HG02642 (cell line): ENCODE data around the gene RAB40C.

Source experiments
- ATAC-seq: cut with Tn5 transposase; IDR thresholded peaks from one replicate; pipeline ENCODE4 v1.9.1; 2021; ENCODE audit warnings: mild to moderate bottlenecking; ENCODE audit not compliant: unreplicated experiment, poor library complexity

Gene RAB40C

DNA sequence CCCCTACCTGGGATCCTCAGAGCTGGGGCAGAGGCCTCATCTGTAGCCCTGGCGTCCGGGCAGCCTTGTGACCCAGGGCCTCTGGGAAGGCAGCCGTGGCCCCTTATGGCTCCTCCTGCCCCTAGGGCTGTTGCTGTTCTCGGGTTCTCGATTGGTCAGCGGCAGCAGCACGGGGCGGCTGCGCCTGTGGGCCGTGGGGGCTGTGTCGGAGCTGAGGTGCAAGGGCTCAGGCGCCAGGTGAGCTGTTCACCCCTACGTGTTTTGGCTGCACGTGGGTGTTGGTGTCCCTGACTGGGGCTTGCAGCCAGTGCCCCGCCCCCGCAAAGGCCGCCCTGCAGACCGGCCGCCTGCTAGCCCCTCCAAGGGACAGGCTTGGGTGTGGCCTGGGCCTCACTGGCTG lies 72.2 kb downstream of the RAB40C start:
- no peak for ATAC-seq

DNA sequence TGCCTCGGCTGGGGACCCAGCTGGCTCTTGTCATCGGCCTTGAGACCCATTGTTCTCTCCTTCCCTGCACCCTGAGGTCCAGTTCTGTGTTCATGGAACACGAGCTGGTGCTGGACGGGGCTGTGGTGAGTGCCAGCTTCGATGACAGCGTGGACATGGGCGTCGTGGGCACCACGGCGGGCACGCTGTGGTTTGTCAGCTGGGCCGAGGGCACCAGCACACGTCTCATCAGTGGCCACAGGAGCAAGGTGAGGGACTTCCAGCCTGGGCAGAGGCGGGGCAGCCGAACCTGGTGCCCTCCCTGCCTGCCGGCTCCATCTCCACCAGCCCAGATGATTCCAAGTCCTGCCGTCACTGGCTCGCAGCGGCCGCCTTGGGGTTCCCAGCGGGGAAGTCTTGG lies 72.7 kb downstream of the RAB40C start:
- ATAC-seq, result no peak

DNA sequence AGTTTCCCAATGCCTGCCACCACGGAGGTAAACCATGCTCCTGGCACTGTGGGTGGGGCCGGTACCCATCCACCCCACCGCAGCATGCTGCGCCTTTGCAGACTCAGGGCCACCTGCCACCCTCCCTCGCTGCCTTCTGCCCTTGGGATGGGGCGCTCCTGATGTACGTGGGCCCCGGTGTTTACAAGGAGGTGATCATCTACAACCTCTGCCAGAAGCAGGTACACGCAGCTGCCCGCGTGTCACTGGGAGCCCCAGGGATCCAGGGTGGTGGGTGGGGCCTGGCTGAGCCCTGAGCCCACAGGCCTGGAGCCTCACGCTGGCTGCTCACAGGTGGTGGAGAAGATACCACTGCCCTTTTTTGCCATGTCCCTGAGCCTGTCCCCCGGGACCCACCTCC lies 76.7 kb downstream of the RAB40C start:
- no peak for ATAC-seq

DNA sequence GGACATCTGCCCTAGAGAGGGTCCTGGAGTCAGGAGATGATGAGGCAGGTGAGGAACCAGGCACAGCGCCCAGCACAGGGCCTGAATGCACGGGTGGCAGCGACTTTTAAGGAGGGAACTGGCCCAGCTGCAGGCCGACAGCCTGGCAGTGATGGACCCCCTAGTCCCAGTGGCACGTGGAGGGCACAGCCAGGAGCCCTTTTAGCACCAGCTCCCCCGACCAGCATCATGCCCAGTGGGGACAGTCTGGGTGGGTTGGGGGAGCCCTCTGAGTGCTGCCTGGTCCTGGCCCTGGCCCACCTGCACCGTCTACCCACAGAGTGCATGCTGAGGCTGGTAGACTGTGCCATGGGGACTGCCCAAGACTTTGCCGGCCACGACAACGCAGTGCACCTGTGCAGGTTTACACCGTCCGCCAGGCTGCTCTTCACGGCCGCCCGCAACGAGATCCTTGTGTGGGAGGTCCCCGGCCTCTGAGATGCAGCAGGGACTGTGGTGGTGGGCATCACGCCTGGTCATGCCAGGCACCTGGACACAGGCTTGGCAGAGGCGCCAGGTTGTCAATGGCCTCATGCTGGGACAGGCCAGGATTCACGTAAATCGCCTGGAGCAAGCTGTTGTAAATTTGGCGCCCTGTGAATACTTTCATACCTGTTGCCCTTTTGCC lies 77.4 kb downstream of the RAB40C start:
- ATAC-seq, result no peak

DNA sequence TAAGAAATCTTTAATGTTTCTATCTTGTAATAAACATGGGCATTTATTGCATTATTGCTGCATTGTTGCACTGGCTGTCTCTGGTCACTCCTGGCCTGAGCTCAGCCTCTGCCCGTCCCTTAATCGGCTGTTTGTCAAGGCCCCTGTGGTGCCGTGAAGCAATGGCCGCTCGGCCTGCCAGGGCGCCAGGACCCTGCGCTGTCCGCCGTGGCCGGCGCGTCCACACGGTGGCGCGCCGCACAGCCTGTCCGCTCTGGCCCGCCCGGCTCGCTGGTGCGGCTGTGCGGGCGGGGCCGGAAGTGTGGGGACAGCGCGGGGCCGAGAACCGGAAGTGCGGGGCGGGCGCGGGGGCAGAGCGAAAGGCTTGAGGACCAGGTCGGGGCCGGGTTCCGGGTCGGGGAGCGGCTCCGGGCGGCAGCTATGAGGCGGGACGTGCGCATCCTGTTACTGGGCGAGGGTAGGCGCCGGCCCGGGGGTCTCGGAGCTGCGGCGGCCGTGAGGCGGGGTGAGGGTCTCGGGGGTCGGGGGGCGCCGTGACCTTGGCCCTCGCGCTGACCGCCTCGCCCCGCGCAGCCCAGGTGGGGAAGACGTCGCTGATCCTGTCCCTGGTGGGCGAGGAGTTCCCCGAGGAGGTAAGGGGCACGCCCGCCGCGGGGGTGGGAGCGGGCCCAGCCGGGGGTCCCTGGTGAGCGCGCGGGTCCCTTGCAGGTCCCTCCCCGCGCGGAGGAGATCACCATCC lies 78.1 kb downstream of the RAB40C start, which contains the start of gene RHOT2:
Gene RHOT2 (plus strand): TSS at position 353 of the 739 bp plus-strand sequence. CDS start 68 bp downstream, at position 421.
- peak; percentile 81 for ATAC-seq

DNA sequence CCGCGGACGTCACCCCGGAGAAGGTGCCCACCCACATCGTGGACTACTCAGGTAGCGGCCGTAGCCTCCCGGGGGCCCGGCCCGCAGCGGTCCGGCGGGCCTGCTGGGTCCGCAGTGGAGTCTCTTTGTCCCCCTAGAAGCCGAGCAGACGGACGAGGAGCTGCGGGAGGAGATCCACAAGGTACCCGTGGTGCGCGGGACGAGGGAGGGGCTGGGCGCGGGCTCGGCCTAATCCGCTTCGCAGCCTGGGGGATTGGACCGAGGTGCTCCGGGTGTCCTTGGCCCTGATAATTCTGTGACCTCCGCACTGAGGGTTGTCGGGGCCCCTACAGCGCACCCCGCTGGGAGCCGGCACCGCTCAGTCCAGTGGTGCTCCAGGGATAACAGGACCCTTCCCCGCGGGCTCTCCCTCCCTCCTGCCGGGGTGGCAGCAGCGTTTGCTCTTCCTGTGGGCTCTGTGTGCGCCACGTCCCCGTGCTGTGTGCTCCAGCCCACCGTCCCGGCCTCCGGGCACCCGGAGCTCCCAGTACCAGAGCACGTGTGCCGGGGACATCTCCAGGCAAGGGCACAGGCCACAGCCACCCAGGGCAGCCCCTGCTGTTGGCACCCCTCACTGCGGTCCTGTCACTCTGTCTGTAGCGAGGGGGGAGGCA lies 78.8 kb downstream of the RAB40C start:
- ATAC-seq, result peak; percentile 8

DNA sequence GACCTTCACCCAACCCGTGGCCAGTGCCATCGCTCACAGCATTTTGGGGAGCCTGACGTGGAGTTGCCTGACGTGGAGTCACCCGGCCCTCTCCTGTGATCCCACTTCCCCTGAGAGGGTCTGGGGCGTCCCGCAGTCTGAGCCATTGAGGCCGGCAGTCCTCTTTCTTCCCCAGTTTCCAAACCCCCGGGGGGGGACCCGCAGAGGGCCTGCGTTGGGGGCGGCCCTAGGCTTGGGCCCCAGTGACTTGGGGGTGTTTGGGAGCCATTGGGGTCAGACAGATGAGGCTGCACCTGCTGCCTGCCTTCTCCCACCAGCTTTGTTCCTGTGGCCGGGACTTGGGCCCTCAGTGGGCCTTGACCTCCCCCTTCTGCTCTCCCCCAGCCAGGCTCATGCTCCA lies 79.8 kb downstream of the RAB40C start:
- ATAC-seq, result no peak

DNA sequence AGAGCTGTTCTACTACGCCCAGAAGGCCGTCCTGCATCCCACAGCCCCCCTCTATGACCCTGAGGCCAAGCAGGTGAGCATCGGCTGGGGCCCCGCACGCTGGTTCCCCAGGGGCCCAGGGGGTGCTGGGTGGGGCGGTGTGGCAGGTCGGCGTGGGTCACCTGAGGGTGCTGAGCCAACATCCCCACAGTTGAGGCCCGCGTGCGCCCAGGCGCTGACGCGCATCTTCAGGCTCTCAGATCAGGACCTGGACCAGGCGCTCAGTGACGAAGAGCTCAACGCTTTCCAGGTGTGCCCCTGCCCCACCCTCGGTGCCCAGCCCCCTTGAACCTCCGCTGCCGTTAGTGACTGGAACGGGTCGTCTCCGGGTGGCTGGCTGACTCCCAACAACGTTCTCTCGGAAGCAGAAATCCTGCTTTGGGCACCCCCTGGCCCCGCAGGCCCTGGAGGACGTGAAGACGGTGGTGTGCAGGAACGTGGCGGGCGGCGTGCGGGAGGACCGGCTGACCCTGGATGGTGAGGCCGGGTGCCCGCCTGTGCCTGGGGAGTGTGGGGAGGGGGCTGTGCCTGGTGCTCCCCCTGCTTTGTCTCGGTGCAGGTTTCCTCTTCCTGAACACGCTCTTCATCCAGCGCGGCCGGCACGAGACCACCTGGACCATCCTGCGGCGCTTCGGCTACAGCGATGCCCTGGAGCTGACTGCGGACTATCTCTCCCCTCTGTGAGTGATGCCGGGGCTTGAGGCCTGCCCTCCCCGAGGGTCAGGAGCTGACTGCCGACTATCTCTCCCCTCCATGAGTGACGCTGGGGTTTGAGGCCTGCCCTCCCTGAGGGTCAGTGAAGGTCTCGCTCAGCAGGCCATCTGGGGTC lies 80.9 kb downstream of the RAB40C start:
- ATAC-seq, result no peak

DNA sequence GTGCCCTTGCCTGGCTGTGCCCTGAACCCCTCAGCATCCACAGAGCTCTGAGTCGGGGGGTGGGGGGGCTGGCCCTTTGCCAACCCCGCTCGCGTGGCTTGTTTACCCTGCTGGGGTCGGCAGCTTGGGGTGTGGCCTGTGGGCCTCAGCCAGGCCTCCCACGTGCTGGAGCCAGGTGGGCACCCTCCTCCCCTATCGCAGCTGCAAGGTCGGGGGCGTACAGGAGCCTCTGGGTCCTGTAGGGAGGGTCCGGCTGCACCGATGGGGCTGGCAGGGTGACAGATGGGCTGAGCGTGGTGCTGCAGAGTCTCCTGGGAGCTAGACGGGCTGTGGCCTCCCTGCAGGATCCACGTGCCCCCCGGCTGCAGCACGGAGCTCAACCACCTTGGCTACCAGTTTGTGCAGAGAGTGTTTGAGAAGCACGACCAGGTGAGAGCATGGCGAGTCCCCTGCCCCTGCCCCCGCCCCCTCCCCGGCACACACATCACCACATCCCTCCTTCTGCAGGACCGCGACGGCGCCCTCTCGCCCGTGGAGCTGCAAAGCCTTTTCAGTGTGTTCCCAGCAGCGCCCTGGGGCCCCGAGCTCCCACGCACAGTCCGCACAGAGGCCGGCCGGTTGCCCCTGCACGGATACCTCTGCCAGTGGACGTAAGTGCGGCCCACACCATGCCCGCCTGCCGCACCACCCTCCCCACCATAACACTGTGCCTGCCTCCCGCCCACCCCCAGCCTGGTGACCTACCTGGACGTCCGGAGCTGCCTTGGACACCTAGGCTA lies 81.7 kb downstream of the RAB40C start:
- ATAC-seq, result no peak

DNA sequence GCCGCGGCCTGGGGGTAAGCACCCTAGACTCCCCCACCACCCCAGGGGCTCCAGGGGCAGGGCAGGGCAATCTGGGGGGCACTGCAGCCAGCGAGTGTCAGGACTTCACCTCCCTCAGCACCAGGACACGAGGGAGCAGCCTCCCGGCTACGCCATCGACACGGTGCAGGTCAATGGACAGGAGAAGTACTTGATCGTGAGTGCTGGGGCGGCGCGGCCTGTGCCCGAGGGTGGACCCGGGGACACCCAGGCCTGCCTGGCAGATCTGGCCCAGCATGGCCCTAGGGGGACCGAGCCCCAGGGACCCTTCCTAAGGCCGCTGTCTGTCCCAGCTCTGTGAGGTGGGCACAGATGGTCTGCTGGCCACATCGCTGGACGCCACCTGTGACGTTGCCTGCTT lies 82.5 kb downstream of the RAB40C start:
- no peak for ATAC-seq

DNA sequence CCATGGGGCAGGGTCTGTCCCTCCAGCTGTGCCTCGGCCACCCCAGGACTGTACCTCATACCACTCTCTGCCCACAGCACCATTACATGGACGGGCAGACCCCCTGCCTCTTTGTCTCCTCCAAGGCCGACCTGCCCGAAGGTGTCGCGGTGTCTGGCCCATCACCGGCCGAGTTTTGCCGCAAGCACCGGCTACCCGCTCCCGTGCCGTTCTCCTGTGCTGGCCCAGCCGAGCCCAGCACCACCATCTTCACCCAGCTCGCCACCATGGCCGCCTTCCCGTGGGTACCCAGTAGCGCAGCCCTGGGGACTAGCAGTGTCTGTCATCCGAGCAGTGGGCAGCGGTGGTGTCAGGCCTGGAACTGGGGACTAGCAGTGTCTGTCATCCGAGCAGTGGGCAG lies 83.0 kb downstream of the RAB40C start:
- no peak for ATAC-seq

DNA sequence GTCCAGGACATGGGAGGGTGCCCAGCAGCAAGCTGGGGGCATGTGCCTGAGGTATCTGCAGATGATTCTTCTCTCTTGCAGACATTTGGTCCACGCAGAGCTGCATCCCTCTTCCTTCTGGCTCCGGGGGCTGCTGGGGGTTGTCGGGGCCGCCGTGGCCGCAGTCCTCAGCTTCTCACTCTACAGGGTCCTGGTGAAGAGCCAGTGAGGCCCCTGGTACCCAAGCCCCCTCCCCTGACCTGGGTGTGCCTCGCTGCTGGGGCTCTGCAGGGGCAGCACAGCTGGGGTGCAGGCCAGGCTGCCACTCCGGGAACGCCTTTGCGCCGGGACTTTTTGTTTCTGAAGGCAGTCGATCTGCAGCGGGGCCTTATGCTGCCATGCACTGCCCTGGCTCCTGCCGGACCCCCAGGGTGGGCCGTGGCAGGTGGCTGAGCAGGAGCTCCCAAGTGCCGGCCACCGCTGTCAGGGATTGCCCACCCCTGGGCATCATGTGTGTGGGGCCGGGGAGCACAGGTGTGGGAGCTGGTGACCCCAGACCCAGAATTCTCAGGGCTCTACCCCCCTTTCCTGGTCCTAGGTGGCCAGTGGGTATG lies 83.6 kb downstream of the RAB40C start:
- ATAC-seq, result no peak

DNA sequence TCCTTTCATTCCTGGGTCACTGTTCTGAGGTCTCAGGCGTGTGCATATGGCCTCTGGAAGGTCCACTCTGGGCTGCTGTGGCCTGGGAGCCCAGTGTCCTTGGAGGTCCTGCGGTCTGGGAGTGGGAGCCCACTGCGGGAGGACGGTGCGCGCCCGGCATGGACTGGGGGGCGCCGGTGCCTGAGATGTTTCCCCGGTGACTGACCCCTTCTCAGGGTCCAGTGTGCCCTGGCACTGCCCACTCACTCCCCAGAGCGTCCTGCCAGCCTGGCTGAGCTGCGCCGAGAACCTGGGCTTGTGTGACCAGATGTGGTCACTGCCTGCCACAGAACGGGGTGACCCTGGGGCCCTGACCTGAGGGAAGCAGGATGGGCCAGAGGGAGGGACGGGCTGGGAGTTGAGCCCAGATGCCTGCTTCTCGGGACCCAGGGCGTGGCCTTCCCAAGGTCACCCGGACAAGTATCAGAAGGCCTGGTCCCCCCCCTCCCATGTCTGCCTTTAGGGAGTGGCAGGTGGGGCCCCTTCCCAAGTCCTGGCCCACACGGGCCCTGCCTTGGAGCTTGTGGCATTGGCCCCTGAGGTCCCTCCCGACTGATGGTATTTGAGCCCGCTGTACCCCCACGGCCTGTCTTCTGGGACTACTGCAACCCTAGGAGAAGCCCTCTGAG lies 84.5 kb downstream of the RAB40C start:
- ATAC-seq, result no peak

DNA sequence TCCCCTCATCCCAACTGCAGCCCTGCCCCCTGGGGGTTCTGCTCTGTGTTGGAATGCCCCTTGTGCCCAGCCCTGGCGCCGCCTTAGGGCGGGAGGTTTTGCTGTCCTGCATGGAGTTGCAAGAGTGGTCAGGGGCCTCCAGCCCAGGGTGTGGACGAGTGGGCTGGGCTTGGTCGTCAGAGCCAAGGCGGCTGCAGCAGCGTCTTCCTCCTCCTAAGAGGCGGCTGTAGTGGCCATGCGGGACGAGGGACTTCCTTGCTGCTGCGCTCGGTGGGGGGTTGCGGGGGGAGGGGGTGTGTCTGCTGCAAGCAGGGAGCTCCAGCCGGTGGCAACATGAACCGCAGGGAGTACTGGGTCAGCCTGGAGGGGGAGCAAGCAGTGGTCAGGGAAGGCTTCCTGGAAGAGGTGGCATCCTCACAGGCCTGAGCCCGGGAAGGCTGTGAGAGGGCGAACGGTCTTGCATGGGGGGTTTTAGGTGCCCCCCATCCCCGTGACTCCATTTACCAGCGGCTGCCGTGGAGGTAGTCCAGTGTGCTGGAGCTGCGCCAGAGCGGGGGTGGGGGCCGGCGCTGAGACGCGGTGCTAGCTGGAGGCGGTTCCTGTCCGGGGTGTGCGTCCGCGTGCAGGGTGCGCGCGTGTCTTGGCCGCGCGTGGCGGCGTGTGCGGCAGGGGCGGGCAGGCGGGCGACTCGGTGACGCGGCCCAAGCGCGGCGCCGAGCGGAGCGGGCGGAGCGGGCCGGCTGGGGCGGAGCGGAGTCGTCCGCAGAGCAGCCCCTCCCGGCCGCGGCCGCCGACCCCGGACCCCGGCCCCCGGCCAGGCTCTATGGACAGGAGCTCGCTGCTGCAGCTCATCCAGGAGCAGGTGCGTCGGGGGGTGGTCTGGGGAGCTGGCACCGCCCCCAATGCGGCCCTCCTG lies 85.4 kb downstream of the RAB40C start, which contains the start of gene RHBDL1:
Gene RHBDL1 (plus strand): TSS at position 704 of the 916 bp plus-strand sequence. CDS start 120 bp downstream, at position 824.
- ATAC-seq, result no peak

DNA sequence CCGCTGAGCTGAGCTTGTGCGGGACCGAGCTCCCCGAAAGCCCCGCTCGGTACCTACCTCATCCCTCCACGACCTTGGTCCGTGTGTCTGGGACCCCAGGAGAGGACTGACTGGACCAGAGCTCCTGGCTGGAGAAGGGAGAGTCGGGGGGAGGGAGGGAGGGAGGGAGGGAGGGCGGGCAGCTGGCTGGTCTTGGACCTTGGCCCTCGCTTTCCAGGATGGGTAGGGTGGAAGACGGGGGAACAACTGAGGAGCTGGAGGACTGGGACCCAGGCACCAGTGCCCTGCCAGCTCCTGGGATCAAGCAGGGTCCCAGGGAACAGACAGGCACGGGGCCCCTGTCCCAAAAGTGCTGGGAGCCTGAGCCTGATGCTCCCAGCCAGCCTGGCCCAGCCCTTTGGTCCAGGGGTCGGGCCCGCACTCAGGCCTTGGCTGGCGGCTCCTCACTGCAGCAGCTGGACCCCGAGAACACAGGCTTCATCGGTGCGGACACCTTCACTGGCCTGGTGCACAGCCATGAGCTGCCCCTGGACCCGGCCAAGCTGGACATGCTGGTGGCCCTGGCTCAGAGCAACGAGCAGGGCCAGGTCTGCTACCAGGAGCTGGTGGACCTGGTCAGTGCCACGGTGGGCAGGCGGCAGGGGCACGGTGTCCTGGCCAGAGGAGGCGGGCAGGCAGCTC lies 86.2 kb downstream of the RAB40C start:
- no peak for ATAC-seq

DNA sequence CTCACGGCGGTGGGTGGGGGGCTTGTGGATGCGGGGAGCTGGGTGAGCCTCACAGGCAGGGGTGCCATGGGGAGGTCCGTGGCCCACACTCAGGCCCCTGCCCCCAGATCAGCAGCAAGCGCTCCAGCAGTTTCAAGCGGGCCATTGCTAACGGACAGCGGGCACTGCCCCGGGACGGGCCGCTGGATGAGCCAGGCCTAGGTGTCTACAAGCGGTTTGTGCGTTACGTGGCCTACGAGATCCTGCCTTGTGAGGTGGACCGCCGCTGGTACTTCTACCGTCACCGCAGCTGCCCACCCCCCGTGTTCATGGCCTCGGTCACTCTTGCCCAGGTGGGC lies 86.7 kb downstream of the RAB40C start:
- ATAC-seq, result no peak

DNA sequence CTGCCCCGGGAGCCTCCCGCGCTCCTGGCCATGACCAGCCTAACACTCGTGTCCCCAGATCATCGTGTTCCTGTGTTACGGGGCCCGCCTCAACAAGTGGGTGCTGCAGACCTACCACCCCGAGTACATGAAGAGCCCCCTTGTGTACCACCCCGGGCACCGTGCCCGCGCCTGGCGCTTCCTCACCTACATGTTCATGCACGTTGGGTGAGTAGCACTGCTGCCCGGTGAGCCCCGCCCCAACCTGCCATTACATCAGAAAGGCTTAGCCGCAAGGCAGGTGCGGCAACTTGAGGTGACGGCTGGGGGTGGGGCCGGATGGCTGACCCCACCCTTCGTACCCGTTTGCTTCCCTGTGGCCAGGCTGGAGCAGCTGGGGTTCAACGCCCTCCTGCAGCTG lies 87.0 kb downstream of the RAB40C start:
- ATAC-seq, result no peak
